Activated CD8-positive, alpha-beta T cell treated with anti-CD3 and anti-CD28 coated beads for 36 hours (primary cell): ENCODE results near the gene DEPDC5. TPM values are rescaled to one million over a fixed set of nuclear protein-coding genes. Genes with fewer than 3 reads are reported as not detected.

Source experiments
- ATAC-seq: fragments of 200-7000 bp; cut with Tn5 transposase; one replicate; pipeline ENCODE4 v1.10.0; 2021; ENCODE audit warnings: mild to moderate bottlenecking, moderate library complexity
- CTCF ChIA-PET: fragments of 350-600 bp; sonication (Branson Sonifier 250); formaldehyde crosslinking; loops from one replicate; lab custom pipeline; 2021; ENCODE audit warnings: antibody characterized with exemption; lab: Charles Lee
- POLR2A ChIA-PET: fragments of 350-600 bp; sonication (Branson Sonifier 250); formaldehyde crosslinking; loops from one replicate; lab custom pipeline; 2021; ENCODE audit warnings: antibody characterized with exemption; lab: Charles Lee
- DNase-seq: peaks from one replicate; pipeline ENCODE4 v3.0.0-alpha.2; 2020
- H3K27ac Mint-ChIP-seq: one replicate; pipeline ENCODE4 v1.8.0; 2021; ENCODE audit warnings: mild to moderate bottlenecking, mixed read lengths
- H3K27me3 Mint-ChIP-seq: one replicate; pipeline ENCODE4 v1.8.0; 2021; ENCODE audit warnings: mixed read lengths
- H3K36me3 Mint-ChIP-seq: one replicate; pipeline ENCODE4 v1.8.0; 2021; ENCODE audit warnings: low read depth, mixed read lengths
- H3K4me1 Mint-ChIP-seq: one replicate; pipeline ENCODE4 v1.8.0; 2021; ENCODE audit warnings: low read depth, mixed read lengths
- H3K4me3 Mint-ChIP-seq: one replicate; pipeline ENCODE4 v1.8.0; 2021; ENCODE audit warnings: mild to moderate bottlenecking, moderate library complexity, mixed read lengths
- H3K9me3 Mint-ChIP-seq: one replicate; pipeline ENCODE4 v1.8.0; 2021; ENCODE audit warnings: mixed read lengths
- CTCF ChIP-seq: fragments of 200-600 bp; IDR thresholded peaks from one replicate; pipeline ENCODE4 v1.8.0; 2022; ENCODE audit warnings: antibody characterized with exemption, mild to moderate bottlenecking
- intact Hi-C: fragments of 100-400 bp; cut with micrococcal nuclease; formaldehyde crosslinking; loops from one replicate; pipeline ENCODE4 v1.10.0; 2022
- total RNA-seq, 2 experiments: library from RNA; stranded (reverse); gene quantifications; one replicate each; pipeline ENCODE4 v1.2.3, GENCODE V29; 2021

DEPDC5 gene
- total RNA-seq, 2 experiments from 2014 or later: 31.6 to 36.4 TPM

- DNase-seq (no peak), ATAC-seq (no peak)
- Mint-ChIP-seq H3K27ac (no peak overlapping the region), H3K4me1 (peaks cover 35% of the 10 kb centered on the region), H3K4me3 (no peak overlapping the region), H3K36me3 (peaks cover 24% of the 10 kb centered on the region), H3K27me3 (no peaks in the 10 kb centered on the region), H3K9me3 (no peaks in the 10 kb centered on the region)
- ChIA-PET POLR2A (interaction anchor here (1.0 kb wide), 1 partner anchor 8 kb away, joined by 3 read pairs; no protein-coding TSS in a partner anchor), CTCF (no interaction called here)
- intact Hi-C loops: no loop called here
- no peak for TF ChIP-seq CTCF
Observed at GRCh38 chr22:31733580-31734079, 20.2 kb upstream of the DEPDC5 start.

GRCh38 chr22:31734512-31734911 is 19.3 kb upstream of the DEPDC5 start:
- no peak for DNase-seq
- H3K36me3 Mint-ChIP-seq: peaks cover 27% of the 10 kb centered on the region

GRCh38 chr22:31736458-31736857 is 17.4 kb upstream of the DEPDC5 start:
- H3K27me3 Mint-ChIP-seq: no peaks in the 10 kb centered on the region
- no peaks in the 10 kb centered on the region for H3K9me3 Mint-ChIP-seq
- no peak overlapping the region for H3K4me3 Mint-ChIP-seq
- no peak for TF ChIP-seq CTCF
- H3K27ac Mint-ChIP-seq: no peak overlapping the region
- intact Hi-C loops: no loop called here
- CTCF ChIA-PET: no interaction called here
- H3K36me3 Mint-ChIP-seq: peaks cover 31% of the 10 kb centered on the region
- DNase-seq (no peak), ATAC-seq (no peak)
- POLR2A ChIA-PET: no interaction called here
- peaks cover 40% of the 10 kb centered on the region for H3K4me1 Mint-ChIP-seq

More at GRCh38 chr22:31734512-31734911, 19.3 kb upstream of the DEPDC5 start:
- ATAC-seq: no peak
- ChIA-PET CTCF (no interaction called here), POLR2A (interaction anchor here (1.0 kb wide), 1 partner anchor 9 kb away, joined by 3 read pairs; no protein-coding TSS in a partner anchor)
- Mint-ChIP-seq H3K27me3 (no peaks in the 10 kb centered on the region), H3K9me3 (no peaks in the 10 kb centered on the region), H3K4me3 (no peak overlapping the region), H3K27ac (no peak overlapping the region), H3K4me1 (peaks cover 35% of the 10 kb centered on the region)
- no peak for TF ChIP-seq CTCF
- intact Hi-C loops: no loop called here

- CTCF ChIA-PET: no interaction called here
- no peaks in the 10 kb centered on the region for H3K9me3 Mint-ChIP-seq
- DNase-seq (no peak), ATAC-seq (no peak)
- peaks cover 37% of the 10 kb centered on the region for H3K36me3 Mint-ChIP-seq
- H3K4me1 Mint-ChIP-seq: peaks cover 45% of the 10 kb centered on the region
- no peak for TF ChIP-seq CTCF
- POLR2A ChIA-PET: no interaction called here
- peak overlapping the region; percentile 30 for H3K27ac Mint-ChIP-seq
- H3K27me3 Mint-ChIP-seq: no peaks in the 10 kb centered on the region
- no peak overlapping the region for H3K4me3 Mint-ChIP-seq
- intact Hi-C loops: no loop called here
Observed at GRCh38 chr22:31737932-31738331, 15.9 kb upstream of the DEPDC5 start.

- ChIA-PET POLR2A (no interaction called here), CTCF (interaction anchor here (1.1 kb wide), 1 partner anchor 232 kb away, joined by 3 read pairs; no protein-coding TSS in a partner anchor)
- DNase-seq (no peak), ATAC-seq (no peak)
- Mint-ChIP-seq H3K4me3 (no peak overlapping the region), H3K27me3 (no peaks in the 10 kb centered on the region), H3K4me1 (peaks cover 42% of the 10 kb centered on the region), H3K36me3 (peaks cover 34% of the 10 kb centered on the region), H3K27ac (peak overlapping the region; percentile 30), H3K9me3 (no peaks in the 10 kb centered on the region)
- intact Hi-C loops: no loop called here
- TF ChIP-seq CTCF: no peak
Observed at GRCh38 chr22:31738566-31738965, 15.3 kb upstream of the DEPDC5 start.
